Kidney (tissue), 14 donors: ENCODE measurements around the gene DTNB. TPM values are rescaled to one million over a fixed set of nuclear protein-coding genes. Genes with fewer than 3 reads are reported as not detected.
A peak's percentile ranks its signal among the peaks of the same experiment; 100 is the strongest.

Experiments
- DNase-seq, 5 donors: peaks; one replicate each; pipeline ENCODE4 v3.0.0-alpha.2; 2013 to 2020
- FAIRE-seq: peaks from 2 replicates; lab custom pipeline; 2012; peaks lifted over from hg19 to GRCh38; lab: Jason Lieb, UNC
- H3K27ac ChIP-seq, 2 donors: one replicate each; pipeline ENCODE4 v1.7.0; 2013; ENCODE audit warnings: low read depth in 2 of 2, low read length in 2 of 2, inconsistent platforms in 1 of 2
- H3K27me3 ChIP-seq: one replicate; pipeline ENCODE4 v1.7.1; 2013; ENCODE audit warnings: low read length, inconsistent platforms; ENCODE audit not compliant: control insufficient read depth, insufficient read depth
- H3K36me3 ChIP-seq, 3 donors: one replicate each; pipeline versions ENCODE4 v1.7.0 to v1.7.1; 2013; ENCODE audit warnings: low read length in 3 of 3, control low read depth in 1 of 3, inconsistent platforms in 1 of 3; ENCODE audit not compliant: insufficient read depth in 3 of 3, control insufficient read depth in 2 of 3
- H3K4me1 ChIP-seq, 3 donors: one replicate each; pipeline versions ENCODE4 v1.7.0 to v1.7.1; 2013; ENCODE audit warnings: low read length in 3 of 3, inconsistent platforms in 1 of 3, low read depth in 1 of 3; ENCODE audit not compliant: control insufficient read depth in 2 of 3, insufficient read depth in 2 of 3
- H3K4me3 ChIP-seq, 3 donors: one replicate each; pipeline versions ENCODE4 v1.7.0 to v1.8.1; 2013; ENCODE audit warnings: low read length in 3 of 3, control low read depth in 1 of 3, inconsistent platforms in 1 of 3
- H3K9ac ChIP-seq, 3 donors: one replicate each; pipeline versions ENCODE4 v1.7.0 to v1.7.1; 2013; ENCODE audit warnings: low read length in 3 of 3, control low read depth in 1 of 3, inconsistent platforms in 1 of 3
- H3K9me3 ChIP-seq, 3 donors: one replicate each; pipeline versions ENCODE4 v1.7.0 to v1.7.1; 2013; ENCODE audit warnings: low read length in 3 of 3, control low read depth in 1 of 3, inconsistent platforms in 1 of 3; ENCODE audit not compliant: control insufficient read depth in 2 of 3, insufficient read depth in 1 of 3
- CTCF ChIP-seq: IDR thresholded peaks from 3 replicates; pipeline ENCODE4 v1.5.1; 2012; ENCODE audit warnings: mild to moderate bottlenecking, moderate library complexity, borderline replicate concordance; ENCODE audit not compliant: insufficient read depth; ENCODE audit errors: extremely low read depth
- intact Hi-C: fragments of 100-400 bp; cut with DNase I; formaldehyde crosslinking; loops from one replicate; pipeline ENCODE4 v1.11.1; 2022
- polyA plus RNA-seq: library from polyadenylated mRNA; stranded (reverse); fragments of 350-450 nt; fragmentation: Illumina TruSeq; extraction: RNeasy Lipid Tissue Mini Kit (QIAGEN cat#74804); gene quantifications from one replicate; pipeline ENCODE4 v1.2.3, GENCODE V29; 2014; ENCODE audit warnings: low read depth, low replicate concordance; ENCODE audit not compliant: insufficient read depth
- total RNA-seq: library from RNA; stranded (reverse); fragmentation: NEBNext Ultra II Directional; extraction: Animal tissue kit (Norgen Biotek cat#: 25700); gene quantifications from one replicate; pipeline ENCODE4 v1.2.1, GENCODE V29; 2021
- donor health status: control.
- donor health status: control.
- donor health status: control.
- donor health status: control.
- donor health status: control.
- donor health status: DM: yes; HTN: yes; CAD: no.
- donor health status: Normal renal cell carcinoma (clear cell type).

Gene DTNB
- total and polyA plus RNA-seq, 2 donors from 2014 or later: 23.0 to 28.1 TPM

GRCh38 chr2:25714740-25715139 lies 41.4 kb upstream of the DTNB start:
- intact Hi-C loops: no loop called here
- no peak for FAIRE-seq
- no peaks in the 10 kb centered on the region for H3K27me3 ChIP-seq
- H3K4me1 ChIP-seq: no peaks in the 10 kb centered on the region
- no peak overlapping the region for H3K9ac ChIP-seq
- TF ChIP-seq CTCF: no peak
- DNase-seq: no peak
- H3K9me3 ChIP-seq: no peaks in the 10 kb centered on the region
- H3K36me3 ChIP-seq: no peaks in the 10 kb centered on the region
- no peak overlapping the region for H3K4me3 ChIP-seq
- no peak overlapping the region for H3K27ac ChIP-seq

GRCh38 chr2:25712455-25712854 lies 39.1 kb upstream of the DTNB start:
- intact Hi-C loops: no loop called here
- no peak for TF ChIP-seq CTCF
- Histone ChIP-seq H3K9me3 (no peaks in the 10 kb centered on the region), H3K27me3 (no peaks in the 10 kb centered on the region), H3K9ac (no peak overlapping the region), H3K4me3 (no peak overlapping the region), H3K27ac (no peak overlapping the region), H3K4me1 (no peaks in the 10 kb centered on the region), H3K36me3 (no peaks in the 10 kb centered on the region)
- DNase-seq: no peak
- FAIRE-seq: no peak

- Histone ChIP-seq H3K36me3 (no peaks in the 10 kb centered on the region), H3K4me3 (peak overlapping the region in 1 of 3 donors; percentile 28), H3K27ac (no peak overlapping the region)
Observed at GRCh38 chr2:25711675-25712354, 38.4 kb upstream of the DTNB start.

More at GRCh38 chr2:25711675-25712354, 38.4 kb upstream of the DTNB start:
- TF ChIP-seq CTCF: no peak
- no peaks in the 10 kb centered on the region for H3K9me3 ChIP-seq
- DNase-seq (peak in 1 of 5 donors; percentile 19), FAIRE-seq (no peak)
- no peaks in the 10 kb centered on the region for H3K27me3 ChIP-seq
- intact Hi-C loops: no loop called here
- no peaks in the 10 kb centered on the region for H3K4me1 ChIP-seq
- H3K9ac ChIP-seq: no peak overlapping the region
